ENCODE measurements around the gene PATZ1. TPM values are rescaled to one million over a fixed set of nuclear protein-coding genes. Genes with fewer than 3 reads are reported as not detected.
"Not testable (repeated sequence)": the region's sequence is repeated elsewhere in the genome, so short reads cannot be mapped to it uniquely, and the experiment has no call there.

The PATZ1 gene
- total and polyA plus RNA-seq, 2 donors = 17.6 to 25.6 TPM

DNA sequence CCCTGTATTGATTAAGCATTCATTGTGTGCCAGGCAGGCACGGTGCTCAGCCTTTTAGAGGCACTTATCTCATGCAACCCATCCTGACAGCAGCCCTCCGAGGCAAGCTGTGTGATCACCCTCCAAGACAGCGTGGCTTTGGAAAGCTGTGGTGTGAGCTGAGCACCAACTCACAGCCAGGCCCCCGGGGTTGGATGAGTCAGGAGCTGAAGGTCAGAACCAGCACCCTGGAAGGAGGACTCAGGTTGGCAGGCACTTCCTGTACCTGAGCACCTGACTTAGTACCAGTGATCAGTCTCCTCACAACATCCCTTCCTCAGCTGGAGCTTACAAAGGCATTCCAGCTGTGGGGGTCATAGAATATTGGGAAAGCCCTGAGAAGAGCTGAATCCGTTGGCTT lies 9.0 kb downstream of the PATZ1 start:
- no peak for DNase-seq (ENCODE audit: extremely low spot score)
- 90% methylated on average over 5 of the region's 5 CpGs for WGBS

DNA sequence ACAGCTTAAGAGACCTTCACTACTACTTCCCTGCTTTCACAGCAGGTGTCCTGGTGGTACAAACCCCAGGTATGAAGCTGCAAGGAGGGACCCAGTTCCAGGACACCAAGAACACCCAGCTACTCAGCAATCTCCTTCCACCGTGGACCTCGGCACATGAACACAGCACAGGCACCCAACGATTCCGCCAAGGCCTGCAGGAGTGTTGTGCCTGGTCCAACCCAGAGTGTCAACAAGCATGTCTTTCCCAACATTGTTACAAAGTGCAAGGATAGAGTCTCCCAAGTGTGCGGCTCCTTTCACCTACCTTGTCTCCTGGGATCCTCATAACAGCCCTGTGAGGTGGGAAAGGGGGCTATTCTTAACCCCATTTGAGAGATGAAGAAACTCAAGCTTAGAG lies 11.8 kb downstream of the PATZ1 start:
- no peak overlapping the region for H3K4me3 ChIP-seq (ENCODE audit: low read depth, low read length)
- peaks cover 3% of the 10 kb centered on the region for H3K36me3 ChIP-seq (ENCODE audit: insufficient read depth)
- H3K27ac ChIP-seq (ENCODE audit: low read depth) = no peak overlapping the region
- no peaks in the 10 kb centered on the region for H3K4me1 ChIP-seq (ENCODE audit: insufficient read depth)
- WGBS = 97% methylated on average over 5 of the region's 5 CpGs
- no peak for DNase-seq (ENCODE audit: extremely low spot score)

More for the DNA sequence above, 9.0 kb downstream of the PATZ1 start:
- Histone ChIP-seq H3K27ac (ENCODE audit: low read depth) (no peak overlapping the region), H3K36me3 (ENCODE audit: insufficient read depth) (peaks cover 3% of the 10 kb centered on the region), H3K4me1 (ENCODE audit: insufficient read depth) (no peaks in the 10 kb centered on the region), H3K4me3 (ENCODE audit: low read depth, low read length) (no peak overlapping the region)

DNA sequence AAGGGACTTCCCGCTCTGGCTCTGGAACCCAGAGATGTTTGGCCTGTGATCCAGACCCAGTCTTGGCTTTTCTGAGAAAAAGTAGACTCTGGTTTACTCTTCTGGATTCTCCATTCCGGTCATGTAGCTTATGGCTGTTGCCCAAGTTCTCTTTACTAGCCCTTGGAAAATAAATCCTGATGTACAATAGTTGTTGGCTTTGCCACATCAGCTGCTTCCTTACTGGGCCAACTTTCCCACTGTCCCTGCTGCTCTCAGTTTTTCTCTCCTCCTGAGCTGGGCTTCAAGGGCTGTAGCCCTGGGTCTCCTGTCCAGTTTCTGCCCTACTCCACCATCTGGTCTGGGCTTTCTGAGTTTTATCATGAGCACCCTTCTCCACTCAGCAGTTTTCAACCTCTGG lies 12.5 kb downstream of the PATZ1 start:
- no peak for DNase-seq (ENCODE audit: extremely low spot score)
- peaks cover 3% of the 10 kb centered on the region for H3K36me3 ChIP-seq (ENCODE audit: insufficient read depth)
- H3K4me3 ChIP-seq (ENCODE audit: low read depth, low read length) = no peak overlapping the region
- 58% methylated on average over 2 of the region's 2 CpGs for WGBS
- no peak overlapping the region for H3K27ac ChIP-seq (ENCODE audit: low read depth)
- H3K4me1 ChIP-seq (ENCODE audit: insufficient read depth) = no peaks in the 10 kb centered on the region

DNA sequence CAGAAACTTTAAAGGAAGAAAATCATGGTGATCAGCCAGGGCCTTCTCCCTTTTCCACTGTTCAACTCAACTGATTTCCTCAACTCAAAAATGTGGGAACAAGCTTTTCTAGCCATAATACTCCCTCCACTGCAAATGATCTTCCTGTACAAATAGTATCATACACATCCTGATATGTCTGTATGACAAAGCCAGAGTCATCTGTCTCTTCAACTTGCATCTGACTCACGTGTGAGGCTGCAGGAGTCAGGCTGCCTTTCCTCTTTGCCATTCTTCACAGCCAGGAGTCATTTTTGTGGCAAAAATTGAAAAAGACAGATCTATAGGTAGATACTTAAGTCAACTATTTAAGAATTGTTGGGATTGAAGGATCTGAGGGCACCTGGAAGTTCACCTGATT lies 13.3 kb downstream of the PATZ1 start:
- 79% methylated on average over 1 of the region's 1 CpG for WGBS

DNA sequence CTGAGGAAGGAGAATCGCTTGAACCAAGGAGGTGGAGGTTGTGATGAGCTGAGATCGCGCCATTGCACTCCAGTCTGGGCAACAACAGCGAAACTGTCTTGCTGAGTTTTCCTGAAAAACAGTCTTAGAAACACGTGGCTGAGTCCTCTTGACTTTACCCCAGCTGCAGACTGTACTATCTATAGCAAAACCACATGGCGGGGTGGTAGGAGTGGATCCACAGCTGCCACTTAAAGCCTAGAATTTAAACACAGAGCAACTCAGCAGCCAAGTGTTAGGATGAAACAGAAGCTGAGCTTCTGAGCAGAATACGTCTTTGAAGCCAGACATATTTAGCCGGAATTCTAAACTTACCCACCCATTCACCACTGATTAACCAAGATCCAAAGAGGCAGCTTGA lies 14.1 kb downstream of the PATZ1 start:
- H3K4me1 ChIP-seq (ENCODE audit: insufficient read depth) = no peaks in the 10 kb centered on the region
- peaks cover 1% of the 10 kb centered on the region for H3K36me3 ChIP-seq (ENCODE audit: insufficient read depth)
- H3K4me3 ChIP-seq (ENCODE audit: low read depth, low read length) = no peak overlapping the region
- no peak for DNase-seq (ENCODE audit: extremely low spot score)
- no peak overlapping the region for H3K27ac ChIP-seq (ENCODE audit: low read depth)
- 93% methylated on average over 8 of the region's 8 CpGs for WGBS

More for the DNA sequence above, 13.3 kb downstream of the PATZ1 start:
- H3K36me3 ChIP-seq (ENCODE audit: insufficient read depth) = peaks cover 3% of the 10 kb centered on the region
- no peak for DNase-seq (ENCODE audit: extremely low spot score)
- no peak overlapping the region for H3K27ac ChIP-seq (ENCODE audit: low read depth)
- H3K4me1 ChIP-seq (ENCODE audit: insufficient read depth) = no peaks in the 10 kb centered on the region
- no peak overlapping the region for H3K4me3 ChIP-seq (ENCODE audit: low read depth, low read length)

DNA sequence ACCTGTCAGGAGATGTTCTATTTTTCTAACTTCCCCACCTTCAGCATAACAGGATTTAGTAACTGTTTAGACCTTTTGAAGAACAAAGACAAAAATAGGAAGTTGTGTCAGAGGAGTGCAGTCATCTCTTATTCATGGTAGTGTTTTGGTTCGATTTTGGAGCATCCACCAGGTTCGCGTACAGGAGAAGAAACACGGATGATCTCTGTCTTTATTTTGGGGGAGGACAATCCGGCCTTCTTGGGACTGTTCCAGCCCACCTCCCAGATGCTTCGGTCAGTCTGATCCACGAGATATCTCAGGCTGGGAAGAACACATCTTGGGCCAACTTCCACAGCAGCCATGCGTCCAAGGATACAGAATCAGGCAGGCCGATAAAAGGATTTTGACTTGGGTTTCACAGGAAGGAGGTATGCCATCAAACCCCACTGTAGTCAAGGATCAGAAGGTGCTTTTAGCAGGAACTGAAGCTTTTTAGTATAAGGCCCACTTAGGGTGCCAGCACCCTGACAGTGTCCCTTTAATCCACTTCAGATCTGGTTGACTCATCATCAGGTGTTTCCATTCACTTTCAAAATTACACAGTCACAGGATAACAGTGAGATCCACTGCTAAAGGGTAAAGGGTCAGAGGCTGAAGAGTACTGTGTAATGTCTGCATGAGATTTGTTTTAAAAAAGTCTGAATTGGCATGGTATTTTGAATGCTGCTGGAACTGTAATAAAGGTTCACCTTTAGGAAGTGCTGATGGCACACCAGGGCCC lies 16.5 kb downstream of the PATZ1 start:
- peaks cover 3% of the 10 kb centered on the region for H3K36me3 ChIP-seq (ENCODE audit: insufficient read depth)
- no peaks in the 10 kb centered on the region for H3K4me1 ChIP-seq (ENCODE audit: insufficient read depth)
- no peak overlapping the region for H3K27ac ChIP-seq (ENCODE audit: low read depth)
- no peak for DNase-seq (ENCODE audit: extremely low spot score)
- H3K4me3 ChIP-seq (ENCODE audit: low read depth, low read length) = no peak overlapping the region
- WGBS = 68% methylated on average over 9 of the region's 9 CpGs

DNA sequence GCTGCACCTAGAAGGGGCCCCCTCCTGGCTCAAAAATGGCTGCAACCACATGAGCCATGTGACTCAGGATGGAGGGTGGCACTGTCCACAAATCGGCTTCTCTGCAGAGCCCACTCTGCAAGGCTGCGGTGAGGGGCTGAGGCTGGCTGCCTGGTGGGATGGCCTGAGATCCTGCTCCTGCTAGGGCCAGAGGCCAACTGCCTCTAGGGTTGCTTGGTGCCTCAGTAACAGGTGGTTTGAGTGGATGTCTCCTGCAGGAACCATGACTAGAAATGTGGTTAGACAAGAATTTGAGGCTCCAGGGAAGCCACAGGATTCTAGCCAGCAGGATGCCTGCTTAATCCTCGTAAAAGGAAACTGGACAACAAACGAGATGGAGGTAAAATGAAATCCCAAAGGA lies 17.1 kb downstream of the PATZ1 start:
- DNase-seq (ENCODE audit: extremely low spot score) = no peak
- H3K36me3 ChIP-seq (ENCODE audit: insufficient read depth) = peaks cover 3% of the 10 kb centered on the region
- 75% methylated on average over 4 of the region's 4 CpGs for WGBS
- H3K27ac ChIP-seq (ENCODE audit: low read depth) = no peak overlapping the region
- no peak overlapping the region for H3K4me3 ChIP-seq (ENCODE audit: low read depth, low read length)
- no peaks in the 10 kb centered on the region for H3K4me1 ChIP-seq (ENCODE audit: insufficient read depth)

DNA sequence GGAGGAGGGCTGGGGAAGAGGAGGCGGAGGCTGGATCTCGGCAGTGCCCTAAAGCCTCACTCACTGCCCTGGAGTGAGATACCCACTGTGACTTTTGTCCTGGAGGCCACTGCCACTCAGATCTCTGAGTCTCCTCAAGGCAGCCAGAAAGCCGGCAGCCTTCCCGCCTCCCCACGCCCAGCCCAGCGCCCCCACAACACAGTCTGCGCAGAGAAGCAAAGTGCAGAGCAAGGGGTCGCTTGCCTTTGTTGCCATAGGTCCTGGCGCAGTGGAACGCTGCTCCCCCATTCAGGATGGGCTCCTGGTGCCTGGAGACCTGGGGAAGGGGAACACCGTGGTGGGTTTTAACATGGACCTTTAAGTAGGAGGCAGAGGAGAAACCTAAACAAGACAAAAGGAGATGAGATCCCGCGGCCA lies 17.6 kb downstream of the PATZ1 start:
- Histone ChIP-seq H3K27ac (ENCODE audit: low read depth) (no peak overlapping the region), H3K36me3 (ENCODE audit: insufficient read depth) (peaks cover 3% of the 10 kb centered on the region)
- no peak for DNase-seq (ENCODE audit: extremely low spot score)

DNA sequence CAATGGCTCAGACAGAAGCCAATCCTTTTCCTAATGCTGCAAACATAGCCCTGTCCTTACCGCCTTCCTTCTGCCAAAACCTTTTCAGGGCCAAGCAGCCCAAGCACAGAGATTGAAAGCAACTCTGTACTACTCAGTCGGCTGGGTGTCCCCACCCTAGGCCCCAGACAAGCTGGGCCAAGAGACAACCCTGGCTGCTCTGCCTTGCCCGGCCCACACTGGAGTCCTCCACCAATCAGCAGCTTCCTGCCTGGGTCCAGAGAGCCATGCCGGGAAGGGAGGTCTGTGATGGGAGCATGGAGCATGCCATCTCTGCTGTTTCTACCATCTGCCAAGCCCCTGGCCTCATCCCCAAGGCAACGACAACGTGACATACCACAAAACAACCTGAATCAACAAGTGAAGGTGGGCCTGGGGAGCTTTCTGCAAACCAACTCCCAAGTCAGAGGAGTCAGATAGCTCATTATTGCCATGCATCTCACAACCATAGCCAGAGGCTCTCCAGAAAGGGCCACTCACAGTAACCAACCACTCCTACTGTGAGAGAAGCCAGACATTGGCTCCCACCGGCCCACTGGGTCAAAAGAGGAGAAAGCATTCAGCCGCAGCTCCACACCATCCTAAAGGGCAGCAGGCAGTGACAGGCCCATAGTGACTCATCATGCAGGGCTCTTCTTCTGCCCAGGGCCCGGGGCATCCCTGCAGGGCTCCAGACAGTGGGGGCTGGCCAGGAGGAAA lies 18.2 kb downstream of the PATZ1 start:
- no peak overlapping the region for H3K4me3 ChIP-seq (ENCODE audit: low read depth, low read length)
- no peak overlapping the region for H3K27ac ChIP-seq (ENCODE audit: low read depth)
- no peaks in the 10 kb centered on the region for H3K4me1 ChIP-seq (ENCODE audit: insufficient read depth)
- peaks cover 3% of the 10 kb centered on the region for H3K36me3 ChIP-seq (ENCODE audit: insufficient read depth)
- DNase-seq (ENCODE audit: extremely low spot score) = no peak
- WGBS = 72% methylated on average over 9 of the region's 9 CpGs

More for the DNA sequence above, 17.6 kb downstream of the PATZ1 start:
- no peaks in the 10 kb centered on the region for H3K4me1 ChIP-seq (ENCODE audit: insufficient read depth)
- 92% methylated on average over 13 of the region's 13 CpGs for WGBS
- H3K4me3 ChIP-seq (ENCODE audit: low read depth, low read length) = no peak overlapping the region

DNA sequence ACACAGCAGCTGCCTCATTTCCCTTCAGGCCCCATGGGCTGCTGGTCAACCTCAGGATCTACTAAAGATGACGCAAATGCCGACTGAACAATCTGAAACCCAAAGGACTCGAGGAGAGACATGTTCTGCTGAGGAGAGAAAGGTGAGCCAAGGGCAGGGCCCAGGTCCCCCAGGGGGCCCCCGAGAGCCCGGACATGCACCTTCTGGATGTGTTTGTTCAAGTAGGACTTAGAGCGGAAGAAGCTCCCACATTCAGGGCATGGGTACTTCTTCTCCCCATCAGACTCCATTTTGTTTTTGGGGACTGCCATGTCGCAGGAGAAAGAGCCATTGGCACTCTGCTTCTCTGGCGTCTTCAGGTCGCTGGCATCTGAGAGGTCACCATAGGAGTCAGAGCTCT lies 19.3 kb downstream of the PATZ1 start:
- 93% methylated on average over 9 of the region's 9 CpGs for WGBS
- H3K36me3 ChIP-seq (ENCODE audit: insufficient read depth) = peaks cover 2% of the 10 kb centered on the region
- no peak for DNase-seq (ENCODE audit: extremely low spot score)
- H3K27ac ChIP-seq (ENCODE audit: low read depth) = no peak overlapping the region
- no peak overlapping the region for H3K4me3 ChIP-seq (ENCODE audit: low read depth, low read length)
- H3K4me1 ChIP-seq (ENCODE audit: insufficient read depth) = no peaks in the 10 kb centered on the region

DNA sequence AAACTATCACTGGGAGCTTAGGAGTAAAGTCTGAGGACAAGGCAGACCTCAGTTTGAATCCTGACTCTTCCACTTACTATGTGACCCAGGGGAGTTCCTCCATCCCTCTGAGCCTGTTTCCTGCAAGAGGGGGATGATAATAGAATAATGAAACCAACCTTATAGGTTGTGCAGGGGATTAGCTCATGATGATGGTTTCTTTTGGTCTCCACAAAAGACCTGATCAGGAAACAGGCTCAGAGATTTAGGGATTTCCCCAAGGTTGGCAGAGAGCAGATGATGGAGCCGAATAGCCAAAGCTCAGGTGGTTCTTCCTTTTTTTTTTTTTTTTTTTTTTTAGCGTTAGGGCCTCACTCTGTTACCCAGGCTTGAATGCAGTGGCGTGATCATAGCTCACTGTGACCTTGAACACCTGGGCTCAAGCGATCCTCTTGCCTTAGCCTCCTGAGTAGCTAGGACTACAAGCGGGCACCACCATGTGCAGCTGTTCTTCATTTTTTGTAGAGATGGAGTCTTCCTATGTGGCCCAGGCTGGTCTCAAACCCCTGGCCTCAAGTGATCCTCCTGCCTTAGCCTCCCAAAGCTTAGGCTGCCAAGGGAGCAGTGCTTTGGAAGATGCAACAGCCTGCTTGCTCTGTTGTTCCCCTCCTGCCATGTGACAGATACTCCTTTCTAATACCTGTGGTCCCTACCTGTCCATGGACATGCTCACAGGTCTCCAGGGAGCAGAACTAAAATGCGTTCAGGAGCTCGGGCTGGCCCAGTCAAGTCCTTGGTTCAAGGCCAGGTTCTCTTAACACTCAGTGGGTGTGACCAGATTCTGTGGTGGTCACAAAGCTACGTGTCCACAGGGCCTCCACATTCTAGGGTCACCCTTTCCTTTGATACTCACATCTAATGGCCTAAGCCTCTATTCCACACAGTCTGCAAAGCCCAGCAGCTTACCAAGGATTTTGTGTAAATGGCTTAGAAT lies 22.3 kb downstream of the PATZ1 start:
- Histone ChIP-seq H3K4me1 (ENCODE audit: insufficient read depth) (no peaks in the 10 kb centered on the region), H3K36me3 (ENCODE audit: insufficient read depth) (peaks cover 2% of the 10 kb centered on the region), H3K27ac (ENCODE audit: low read depth) (no peak overlapping the region), H3K4me3 (ENCODE audit: low read depth, low read length) (no peak overlapping the region)
- no peak for DNase-seq (ENCODE audit: extremely low spot score)
- WGBS = 89% methylated on average over 8 of the region's 8 CpGs

DNA sequence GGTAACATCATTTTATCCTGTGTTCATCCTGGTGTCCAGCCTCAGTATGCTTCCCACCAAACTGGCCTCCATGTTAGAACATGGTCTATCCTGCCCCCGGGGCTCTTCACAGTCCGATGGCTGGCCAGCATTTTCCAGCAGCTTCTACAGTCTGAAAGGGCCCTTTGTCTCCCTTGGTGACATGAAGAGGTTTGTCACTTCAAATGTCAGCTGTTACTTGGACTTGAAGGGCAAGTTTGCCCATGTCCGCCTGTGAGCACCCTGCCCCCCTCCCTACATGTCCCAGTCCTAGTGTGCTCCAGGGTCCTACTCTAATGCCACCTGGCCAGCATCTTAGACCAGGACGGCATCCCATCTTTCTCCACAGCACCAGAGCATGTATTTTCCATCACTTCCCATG lies 24.7 kb downstream of the PATZ1 start:
- Histone ChIP-seq H3K36me3 (ENCODE audit: insufficient read depth) (peaks cover 2% of the 10 kb centered on the region), H3K4me3 (ENCODE audit: low read depth, low read length) (no peak overlapping the region), H3K27ac (ENCODE audit: low read depth) (no peak overlapping the region), H3K4me1 (ENCODE audit: insufficient read depth) (no peaks in the 10 kb centered on the region)
- no peak for DNase-seq (ENCODE audit: extremely low spot score)
- WGBS = 90% methylated on average over 4 of the region's 4 CpGs

DNA sequence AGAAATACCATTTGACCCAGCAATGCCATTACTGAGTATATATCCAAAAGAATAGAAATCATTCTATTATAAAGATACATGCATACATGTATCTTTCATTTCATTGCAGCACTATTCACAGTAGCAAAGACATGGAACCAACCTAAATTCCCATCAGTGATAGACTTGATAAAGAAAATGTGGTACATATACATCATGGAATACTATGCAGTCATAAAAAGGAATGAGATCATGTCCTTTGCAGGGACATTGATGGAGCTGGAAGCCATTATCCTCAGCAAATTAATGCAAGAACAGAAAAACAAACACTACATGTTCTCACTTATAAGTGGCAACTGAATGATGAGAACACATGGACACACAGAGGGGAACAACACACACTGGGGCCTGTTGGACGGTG lies 31.9 kb downstream of the PATZ1 start:
- DNase-seq (ENCODE audit: extremely low spot score); H3K36me3 ChIP-seq (ENCODE audit: insufficient read depth); H3K4me1 ChIP-seq (ENCODE audit: insufficient read depth); H3K4me3 ChIP-seq (ENCODE audit: low read depth, low read length); H3K27ac ChIP-seq (ENCODE audit: low read depth): not testable (repeated sequence)
- 94% methylated on average over 1 of the region's 1 CpG for WGBS

All from urinary bladder (tissue), 4 donors.